HG02763 (cell line): ENCODE measurements around the gene NLRP9.

Experiments
- ATAC-seq: cut with Tn5 transposase; IDR thresholded peaks from one replicate; pipeline ENCODE4 v1.9.1; 2021; ENCODE audit warnings: mild to moderate bottlenecking, moderate library complexity; ENCODE audit not compliant: unreplicated experiment

NLRP9 gene

GRCh38 chr19:55704494-55705245, 33.5 kb downstream of the NLRP9 start:
- no peak for ATAC-seq

GRCh38 chr19:55703790-55704215, 34.4 kb downstream of the NLRP9 start:
- no peak for ATAC-seq

- ATAC-seq = no peak
These were observed 36.0 kb downstream of the NLRP9 start for GRCh38 chr19:55702131-55702627.

GRCh38 chr19:55700813-55701212, 37.4 kb downstream of the NLRP9 start:
- ATAC-seq = no peak

- no peak for ATAC-seq
These were observed 39.0 kb downstream of the NLRP9 start for GRCh38 chr19:55699221-55699620.

GRCh38 chr19:55698256-55698655, 39.9 kb downstream of the NLRP9 start:
- ATAC-seq = no peak

GRCh38 chr19:55697698-55698097, 40.5 kb downstream of the NLRP9 start:
- ATAC-seq = no peak

- no peak for ATAC-seq
These were observed 41.1 kb downstream of the NLRP9 start for GRCh38 chr19:55697069-55697440.

GRCh38 chr19:55696301-55697068, 41.7 kb downstream of the NLRP9 start:
- no peak for ATAC-seq

- no peak for ATAC-seq
These were observed 42.5 kb downstream of the NLRP9 start for GRCh38 chr19:55695511-55696290.

- no peak for ATAC-seq
These were observed 43.3 kb downstream of the NLRP9 start for GRCh38 chr19:55694656-55695491.

- no peak for ATAC-seq
These were observed 44.0 kb downstream of the NLRP9 start for GRCh38 chr19:55694241-55694655.

- ATAC-seq = no peak
These were observed 44.7 kb downstream of the NLRP9 start for GRCh38 chr19:55693336-55693974.

GRCh38 chr19:55692681-55693081, 45.5 kb downstream of the NLRP9 start:
- ATAC-seq = no peak

GRCh38 chr19:55691561-55692481, 46.4 kb downstream of the NLRP9 start:
- no peak for ATAC-seq

GRCh38 chr19:55690769-55691545, 47.2 kb downstream of the NLRP9 start:
- ATAC-seq = no peak

- no peak for ATAC-seq
These were observed 48.0 kb downstream of the NLRP9 start for GRCh38 chr19:55690109-55690768.
